Esophagus squamous epithelium (tissue), 5 donors: ENCODE results near the gene C5orf15. TPM values are rescaled to one million over a fixed set of nuclear protein-coding genes. Genes with fewer than 3 reads are reported as not detected.

Experiments
- DNase-seq: peaks from one replicate; lab custom pipeline; 2025; lab: John Stamatoyannopoulos, UW
- H3K27ac ChIP-seq, 4 donors: fragments of 200-600 bp; sonication (generic); one replicate each; pipeline ENCODE4 v1.5.1; 2016 to 2019; ENCODE audit warnings: mild to moderate bottlenecking in 1 of 4
- H3K27me3 ChIP-seq, 4 donors: fragments of 200-600 bp; sonication (generic); 1 replicate in 3 of 4; 2 replicates in 1 of 4; pipeline versions ENCODE4 v1.5.1 to v1.6.0; 2017 to 2021; ENCODE audit warnings: antibody characterized with exemption in 1 of 4
- H3K36me3 ChIP-seq, 3 donors: fragments of 200-600 bp; sonication (generic); one replicate each; pipeline ENCODE4 v1.5.1; 2016 to 2019
- H3K4me1 ChIP-seq, 3 donors: fragments of 200-600 bp; sonication (generic); one replicate each; pipeline ENCODE4 v1.5.1; 2017 to 2019
- H3K4me3 ChIP-seq, 4 donors: fragments of 200-600 bp; sonication (generic); 1 replicate in 3 of 4; 2 replicates in 1 of 4; pipeline ENCODE4 v1.5.1; 2016 to 2019; ENCODE audit warnings: mild to moderate bottlenecking in 2 of 4, moderate library complexity in 1 of 4
- H3K9me3 ChIP-seq, 3 donors: fragments of 200-600 bp; sonication (generic); one replicate each; pipeline ENCODE4 v1.5.1; 2016 to 2019
- CTCF ChIP-seq, 6 experiments: fragments of 450-650 bp in 4 of 6; fragments of 200-600 bp in 2 of 6; sonication (generic) in 2 of 6; IDR thresholded peaks; one replicate each; pipeline ENCODE4 v1.5.1; 2016 to 2019; ENCODE audit warnings: antibody characterized with exemption in 6 of 6, mild to moderate bottlenecking in 4 of 6, moderate library complexity in 4 of 6
- POLR2A ChIP-seq, 4 donors: fragments of 450-650 bp; IDR thresholded peaks; one replicate each; pipeline ENCODE4 v1.6.1; 2017; ENCODE audit warnings: antibody characterized with exemption in 4 of 4, mild to moderate bottlenecking in 4 of 4, moderate library complexity in 3 of 4
- WGBS, 2 donors: methylation state at CpG; one replicate each; pipeline ENCODE4 v1.1.5; 2018; 5-methylcytosine and 5-hydroxymethylcytosine counted together
- intact Hi-C: fragments of 100-400 bp; cut with DNase I; formaldehyde crosslinking; loops from one replicate; pipeline ENCODE4 v1.15.0; 2022
- total RNA-seq, 4 donors: library from RNA; depleted of rRNA; stranded (reverse); fragments of >200 nt; gene quantifications; one replicate each; pipeline ENCODE4 v1.1.0, GENCODE V29; 2016
- donor health status: DM: yes; HTN: yes; CAD: no.

The C5orf15 gene
- total RNA-seq, 4 donors from 2014 or later = 16.5 to 38.0 (median 22.0) TPM

GRCh38 chr5:133947431-133947841 lies 21.0 kb downstream of the C5orf15 start:
- peaks cover 0 to 16% (median 0%) of the 10 kb centered on the region in 3 donors for H3K4me1 ChIP-seq
- H3K4me3 ChIP-seq = no peak overlapping the region
- TF ChIP-seq CTCF (IDR thresholded peaks at IDR 0.05) (no peak), POLR2A (IDR thresholded peaks at IDR 0.05) (no peak)
- H3K36me3 ChIP-seq = no peaks in the 10 kb centered on the region
- intact Hi-C loops = no loop called here
- 53 to 74% methylated on average over 5 of the region's 5 CpGs for WGBS, 2 donors
- H3K27ac ChIP-seq = no peak overlapping the region
- no peaks in the 10 kb centered on the region for H3K9me3 ChIP-seq
- no peak for DNase-seq
- H3K27me3 ChIP-seq = no peaks in the 10 kb centered on the region

GRCh38 chr5:133945568-133945967 lies 22.9 kb downstream of the C5orf15 start:
- intact Hi-C loops = no loop called here
- Histone ChIP-seq H3K4me1 (peaks cover 0 to 11% (median 0%) of the 10 kb centered on the region in 3 donors), H3K4me3 (no peak overlapping the region), H3K27ac (no peak overlapping the region), H3K9me3 (no peaks in the 10 kb centered on the region), H3K27me3 (no peaks in the 10 kb centered on the region), H3K36me3 (no peaks in the 10 kb centered on the region)
- 65 to 78% methylated on average over 2 to 3 of the region's 3 CpGs for WGBS, 2 donors
- DNase-seq = no peak
- TF ChIP-seq CTCF (IDR thresholded peaks at IDR 0.05) (no peak), POLR2A (IDR thresholded peaks at IDR 0.05) (no peak)

- intact Hi-C loops = no loop called here
- Histone ChIP-seq H3K27me3 (no peaks in the 10 kb centered on the region), H3K36me3 (no peaks in the 10 kb centered on the region), H3K4me1 (peaks cover 0 to 11% (median 0%) of the 10 kb centered on the region in 3 donors), H3K27ac (no peak overlapping the region), H3K4me3 (no peak overlapping the region), H3K9me3 (no peaks in the 10 kb centered on the region)
- WGBS, 2 donors = 66 to 68% methylated on average over 17 to 19 of the region's 19 CpGs
- TF ChIP-seq CTCF (IDR thresholded peaks at IDR 0.05) = peak in 5 of 6 experiments; percentile 32 to 63 (median 42)
- no peak for TF ChIP-seq POLR2A (IDR thresholded peaks at IDR 0.05)
- DNase-seq = no peak
Measured at GRCh38 chr5:133944263-133945185, 23.9 kb downstream of the C5orf15 start.

- H3K27me3 ChIP-seq = no peaks in the 10 kb centered on the region
- H3K27ac ChIP-seq = no peak overlapping the region
- H3K4me3 ChIP-seq = no peak overlapping the region
- no peak for DNase-seq
- intact Hi-C loops = no loop called here
- 64% methylated on average over 4 to 7 of the region's 7 CpGs for WGBS, 2 donors
- H3K4me1 ChIP-seq = peaks cover 0 to 11% (median 0%) of the 10 kb centered on the region in 3 donors
- TF ChIP-seq POLR2A (IDR thresholded peaks at IDR 0.05) = no peak
- TF ChIP-seq CTCF (IDR thresholded peaks at IDR 0.05) = no peak
- H3K9me3 ChIP-seq = no peaks in the 10 kb centered on the region
- H3K36me3 ChIP-seq = no peaks in the 10 kb centered on the region
Measured at GRCh38 chr5:133943475-133943817, 25.0 kb downstream of the C5orf15 start.
